Stimulated activated CD8-positive, alpha-beta memory T cell treated with anti-CD3 and anti-CD28 coated beads, Interleukin-15, amount 100 ng/mL, for 4 hours (primary cell): Measurements from ENCODE around the gene GCK.
A peak's percentile ranks its signal among the peaks of the same experiment; 100 is the strongest.
"Not testable (repeated sequence)": the region's sequence is repeated elsewhere in the genome, so short reads cannot be mapped to it uniquely, and the experiment has no call there.

Experiments
- DNase-seq, 2 donors: peaks; one replicate each; pipeline ENCODE4 v3.0.0-alpha.2; 2020; ENCODE audit warnings: low read depth in 2 of 2

Gene GCK

GRCh38 chr7:44201813-44202212 lies 12.6 kb upstream of the GCK start:
- DNase-seq: no peak

GRCh38 chr7:44200699-44201461 lies 11.6 kb upstream of the GCK start, which contains the start of gene YKT6:
TSS of gene YKT6 (plus strand) at chr7:44200978. CDS start at chr7:44201136, 158 bp downstream.
- DNase-seq: peak; percentile 85 to 91

GRCh38 chr7:44200163-44200562 lies 10.9 kb upstream of the GCK start:
- DNase-seq: not testable (repeated sequence)

- no peak for DNase-seq
Measured at GRCh38 chr7:44197474-44197873, 8.2 kb upstream of the GCK start.

GRCh38 chr7:44196450-44196872 lies 7.2 kb upstream of the GCK start:
- DNase-seq: no peak

- DNase-seq: no peak
Measured at GRCh38 chr7:44195889-44196288, 6.7 kb upstream of the GCK start.

- DNase-seq: no peak
Measured at GRCh38 chr7:44194562-44195145, 5.4 kb upstream of the GCK start.

- DNase-seq: peak in 1 of 2 donors; percentile 28
Measured at GRCh38 chr7:44194069-44194468, 4.8 kb upstream of the GCK start.

GRCh38 chr7:44193011-44193802 lies 4.0 kb upstream of the GCK start:
- DNase-seq: no peak

GRCh38 chr7:44191171-44191570 lies 1.9 kb upstream of the GCK start:
- no peak for DNase-seq

- no peak for DNase-seq
Measured at GRCh38 chr7:44189993-44190872, 994 bp upstream of the GCK start.

GRCh38 chr7:44188480-44189225 lies 586 bp downstream of the GCK start:
- no peak for DNase-seq

GRCh38 chr7:44187636-44188416 lies 1.4 kb downstream of the GCK start:
- DNase-seq: no peak

GRCh38 chr7:44186736-44187135 lies 2.5 kb downstream of the GCK start:
- DNase-seq: no peak

- DNase-seq: no peak
Measured at GRCh38 chr7:44185729-44186128, 3.5 kb downstream of the GCK start.

GRCh38 chr7:44184873-44185446 lies 4.3 kb downstream of the GCK start:
- no peak for DNase-seq

GRCh38 chr7:44184206-44184872 lies 4.9 kb downstream of the GCK start:
- no peak for DNase-seq

GRCh38 chr7:44183386-44183785 lies 5.9 kb downstream of the GCK start:
- no peak for DNase-seq

GRCh38 chr7:44182827-44183226 lies 6.4 kb downstream of the GCK start:
- no peak for DNase-seq
